Fibroblast of skin of back (primary cell): ENCODE measurements around the gene MKNK1.

ENCODE experiments used
- DNase-seq: peaks from one replicate; pipeline ENCODE4 v3.0.0-alpha.2; 2013

The MKNK1 gene

GRCh38 chr1:46522184-46522968, 81.7 kb downstream of the MKNK1 start:
- DNase-seq = peak; percentile 88

- no peak for DNase-seq
These were observed 82.7 kb downstream of the MKNK1 start for GRCh38 chr1:46521414-46521813.

- peak; percentile 94 for DNase-seq
These were observed 83.8 kb downstream of the MKNK1 start for GRCh38 chr1:46520063-46520911.

GRCh38 chr1:46519209-46519608, 84.9 kb downstream of the MKNK1 start:
- no peak for DNase-seq

- no peak for DNase-seq
These were observed 86.1 kb downstream of the MKNK1 start for GRCh38 chr1:46517932-46518498.

- DNase-seq = no peak
These were observed 87.0 kb downstream of the MKNK1 start for GRCh38 chr1:46517010-46517600.

- no peak for DNase-seq
These were observed 87.7 kb downstream of the MKNK1 start for GRCh38 chr1:46516200-46516950.

GRCh38 chr1:46515576-46515975, 88.5 kb downstream of the MKNK1 start:
- DNase-seq = no peak

GRCh38 chr1:46513536-46513935, 90.5 kb downstream of the MKNK1 start:
- no peak for DNase-seq

GRCh38 chr1:46512792-46513190, 91.3 kb downstream of the MKNK1 start:
- no peak for DNase-seq

GRCh38 chr1:46512135-46512791, 91.8 kb downstream of the MKNK1 start:
- no peak for DNase-seq

- DNase-seq = no peak
These were observed 93.1 kb downstream of the MKNK1 start for GRCh38 chr1:46510998-46511365.

- DNase-seq = no peak
These were observed 93.6 kb downstream of the MKNK1 start for GRCh38 chr1:46510341-46510997.

- peak; percentile 55 for DNase-seq
These were observed 95.3 kb downstream of the MKNK1 start for GRCh38 chr1:46508757-46509156.
